K562 treated with DMSO at 1 percent for 4 hours (cell line): ENCODE data around the gene RNF111. TPM values are rescaled to one million over a fixed set of nuclear protein-coding genes. Genes with fewer than 3 reads are reported as not detected.

Source experiments
- total RNA-seq: library from RNA; unstranded; fragments of 300-600 nt; gene quantifications from 2 replicates; pipeline ENCODE4 v1.2.3, GENCODE V29; 2022; ENCODE audit not compliant: insufficient read depth

The RNF111 gene
- 12.9 and 15.8 TPM in 2 replicates for total RNA-seq

DNA sequence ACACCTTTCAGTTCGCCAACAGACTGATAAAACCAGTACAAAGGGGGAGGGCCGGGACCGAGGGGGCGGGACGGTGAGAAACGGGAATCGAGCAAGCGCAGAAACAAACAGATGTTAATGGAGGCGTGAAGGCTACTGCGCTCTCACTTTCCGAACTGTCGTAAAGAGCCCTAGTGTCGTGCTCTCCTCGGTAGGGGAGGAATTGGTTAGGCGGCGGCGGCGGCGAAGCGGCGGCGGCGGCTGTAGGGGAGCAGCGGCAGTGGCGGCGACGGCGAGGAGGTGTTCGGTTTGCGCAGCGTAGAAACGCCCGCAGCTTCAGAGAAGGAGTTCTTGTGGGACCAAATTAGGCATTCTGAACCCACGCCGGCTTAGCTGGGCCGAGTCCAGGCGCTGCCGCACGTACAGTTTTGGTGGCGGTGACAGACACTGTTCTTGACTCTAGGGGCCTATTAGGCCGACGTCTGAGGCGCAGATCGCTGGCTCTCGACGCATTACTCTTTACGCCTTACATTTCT lies at the start of gene RNF111:
Gene RNF111 (plus strand): TSS at position 173 of the 515 bp plus-strand sequence. CDS start 43,160 bp downstream, outside the sequence.

DNA sequence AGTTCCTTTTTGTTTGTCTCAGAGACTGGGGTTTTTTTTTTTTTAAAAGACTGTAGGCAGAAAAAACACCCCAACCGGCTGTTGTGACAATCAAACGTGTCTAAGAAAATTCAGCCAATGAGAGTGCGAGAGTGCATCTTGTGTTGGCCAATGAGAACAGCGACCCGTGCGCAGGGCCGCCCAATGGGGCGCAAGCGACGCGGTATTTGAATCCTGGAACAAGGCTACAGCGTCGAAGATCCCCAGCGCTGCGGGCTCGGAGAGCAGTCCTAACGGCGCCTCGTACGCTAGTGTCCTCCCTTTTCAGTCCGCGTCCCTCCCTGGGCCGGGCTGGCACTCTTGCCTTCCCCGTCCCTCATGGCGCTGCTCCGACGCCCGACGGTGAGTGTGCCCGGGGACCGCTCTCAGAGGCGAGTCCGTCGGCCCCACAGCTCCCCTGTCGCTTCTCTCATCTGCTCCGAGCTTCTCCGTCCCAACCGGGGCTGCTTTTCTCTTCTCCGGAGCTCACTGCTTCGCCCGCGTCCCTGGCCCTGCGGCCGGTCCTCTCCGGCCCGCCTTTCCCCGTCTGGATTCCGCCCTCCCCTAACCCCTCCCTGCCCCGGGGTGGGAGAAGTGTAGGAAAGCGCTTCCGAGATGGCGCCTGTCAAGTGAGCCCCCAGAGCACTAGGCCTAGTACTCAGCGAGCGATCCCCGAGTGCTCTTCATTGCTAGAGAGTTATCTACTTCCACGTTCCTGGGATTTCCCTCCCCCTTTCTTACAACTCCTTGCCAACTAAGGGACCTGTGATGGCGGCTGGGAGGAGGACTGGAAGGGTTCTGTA lies 117.7 kb downstream of the RNF111 start, which contains the start of gene CCNB2:
Gene CCNB2 (plus strand): TSS at position 235 of the 821 bp plus-strand sequence. CDS start 123 bp downstream, at position 358.

Other genes starting within 250 kb of the RNF111 start
- gene ADAM10, start 238.0 kb upstream of the RNF111 start, total RNA-seq: 33.9 and 56.2 TPM in 2 replicates
- gene MINDY2, start 216.4 kb upstream of the RNF111 start, total RNA-seq: 6.3 and 6.4 TPM in 2 replicates
- 72.2 and 75.1 TPM in 2 replicates for gene SLTM, start 54.0 kb upstream of the RNF111 start, total RNA-seq
- 61.9 and 72.7 TPM in 2 replicates for gene CCNB2, start 117.5 kb downstream of the RNF111 start, total RNA-seq
- not detected in 2 replicates for gene LDHAL6B, start 219.2 kb downstream of the RNF111 start, total RNA-seq